ENCODE measurements around the gene PATZ1. TPM values are rescaled to one million over a fixed set of nuclear protein-coding genes. Genes with fewer than 3 reads are reported as not detected.
A peak's percentile ranks its signal among the peaks of the same experiment; 100 is the strongest.

Gene PATZ1
- total and polyA plus RNA-seq, 9 of the 15 experiments (the other 6 are each of a cell fraction or from before 2014, with no cell fraction given) = 0.63 to 7.8 (median 4.2) TPM

DNA sequence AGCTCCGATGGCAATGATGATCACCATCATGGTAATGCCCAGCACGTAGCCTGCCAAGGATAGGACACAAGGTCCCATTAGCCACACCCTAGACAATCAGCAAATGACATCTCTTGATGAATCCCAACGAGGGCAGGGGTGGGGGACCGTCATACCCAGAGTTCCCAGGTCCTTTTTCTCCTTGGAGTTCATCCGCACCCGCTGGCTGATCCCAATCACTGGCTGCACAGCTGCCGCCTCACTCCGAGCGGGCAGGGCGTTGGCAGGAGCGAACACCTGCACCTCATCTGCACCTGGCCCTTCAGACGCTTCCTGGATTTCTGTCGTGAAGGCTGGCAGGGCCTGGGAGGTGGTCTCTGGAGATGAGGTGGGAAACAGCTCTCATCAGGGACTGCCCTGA is 56.8 kb downstream of the PATZ1 start:
- ChIA-PET CTCF (ENCODE audit: low intra/inter-chr PET ratio) (no interaction called here), POLR2A (interaction anchor here (1.0 to 3.1 kb wide), 3 partner anchors 12 to 21 kb away, joined by 4 to 7 read pairs (median 6); no protein-coding TSS in a partner anchor)
- H3K4me3 ChIP-seq = no peak overlapping the region
- in situ Hi-C loops (cut with MboI) = no loop called here
- H4K20me1 ChIP-seq (replicated peaks; ENCODE audit: control insufficient read depth, insufficient read depth, low read length) = no peaks in the 10 kb centered on the region
- no TSS peak for BruUV-seq (replicated peaks)
- peak overlapping the region; percentile 85 for H3K4me2 ChIP-seq (ENCODE audit: insufficient read depth, low read length)
- DNase-seq (ENCODE audit: extremely low read depth in 1 of 4, low spot score in 3 of 4) = no peak
- TF ChIP-seq, protein P1, sequence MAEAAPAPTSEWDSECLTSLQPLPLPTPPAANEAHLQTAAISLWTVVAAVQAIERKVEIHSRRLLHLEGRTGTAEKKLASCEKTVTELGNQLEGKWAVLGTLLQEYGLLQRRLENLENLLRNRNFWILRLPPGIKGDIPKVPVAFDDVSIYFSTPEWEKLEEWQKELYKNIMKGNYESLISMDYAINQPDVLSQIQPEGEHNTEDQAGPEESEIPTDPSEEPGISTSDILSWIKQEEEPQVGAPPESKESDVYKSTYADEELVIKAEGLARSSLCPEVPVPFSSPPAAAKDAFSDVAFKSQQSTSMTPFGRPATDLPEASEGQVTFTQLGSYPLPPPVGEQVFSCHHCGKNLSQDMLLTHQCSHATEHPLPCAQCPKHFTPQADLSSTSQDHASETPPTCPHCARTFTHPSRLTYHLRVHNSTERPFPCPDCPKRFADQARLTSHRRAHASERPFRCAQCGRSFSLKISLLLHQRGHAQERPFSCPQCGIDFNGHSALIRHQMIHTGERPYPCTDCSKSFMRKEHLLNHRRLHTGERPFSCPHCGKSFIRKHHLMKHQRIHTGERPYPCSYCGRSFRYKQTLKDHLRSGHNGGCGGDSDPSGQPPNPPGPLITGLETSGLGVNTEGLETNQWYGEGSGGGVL (CRISPR knock-in tag; IDR thresholded peaks at IDR 0.05) = no peak
- TF ChIP-seq, protein P2, sequence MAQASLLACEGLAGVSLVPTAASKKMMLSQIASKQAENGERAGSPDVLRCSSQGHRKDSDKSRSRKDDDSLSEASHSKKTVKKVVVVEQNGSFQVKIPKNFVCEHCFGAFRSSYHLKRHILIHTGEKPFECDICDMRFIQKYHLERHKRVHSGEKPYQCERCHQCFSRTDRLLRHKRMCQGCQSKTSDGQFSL (CRISPR knock-in tag; IDR thresholded peaks at IDR 0.05) = no peak
- TF ChIP-seq, protein P2 (tag; IDR thresholded peaks at IDR 0.05) = no peak
- 0 out of 2 replicates have a peak, but pooled peaks have one; percentile 40 for TF ChIP-seq ZC3H4 (CRISPR knock-in tag; IDR thresholded peaks at IDR 0.05; ENCODE audit: borderline replicate concordance)
- TF ChIP-seq MAFG (tag; conservative IDR thresholded peaks at IDR 0.05) = no peak
- H3K9me3 ChIP-seq (replicated peaks; ENCODE audit: control insufficient read depth, insufficient read depth, low read depth, low read length) = no peaks in the 10 kb centered on the region
- FAIRE-seq = no peak
- WGBS (ENCODE audit: insufficient coverage, low coverage, missing lambda C conversion rate) = 62% methylated on average over 7 of the region's 13 CpGs
- no peak for ATAC-seq
- no peak overlapping the region; the same call in 1 of the 2 replicates for H2AFZ ChIP-seq (ENCODE audit: low read depth, low read length)
- H3K36me3 ChIP-seq (ENCODE audit: control insufficient read depth, insufficient read depth, low read length) = no peaks in the 10 kb centered on the region
- peaks cover 15 to 24% of the 10 kb centered on the region in 2 experiments; a peak in 4 of 5 replicates for H3K4me1 ChIP-seq (replicated peaks in 1 of 2; ENCODE audit: control insufficient read depth in 2 of 2, insufficient read depth in 2 of 2, low read length in 2 of 2)
- no peaks in the 10 kb centered on the region for H3K27me3 ChIP-seq (ENCODE audit: control insufficient read depth in 2 of 2, insufficient read depth in 2 of 2, low read length in 2 of 2)
- intact Hi-C loops (cut with micrococcal nuclease) = no loop called here
- no peak overlapping the region for H3K27ac ChIP-seq (ENCODE audit: extremely low read depth, low read depth, low read length)
- H3K9ac ChIP-seq (ENCODE audit: insufficient read depth in 1 of 2, low read depth in 2 of 2, low read length in 2 of 2) = peak overlapping the region; percentile 80; a peak in 2 of 4 replicates
- H3K79me2 ChIP-seq (ENCODE audit: control insufficient read depth, insufficient read depth, low read length) = no peaks in the 10 kb centered on the region
- H3K9me1 ChIP-seq (ENCODE audit: control insufficient read depth, insufficient read depth, low read length) = no peaks in the 10 kb centered on the region

Measured in K562 (cell line).